K562 treated with DMSO at 1 percent for 4 hours (cell line): ENCODE data around the gene RNLS. TPM values are rescaled to one million over a fixed set of nuclear protein-coding genes. Genes with fewer than 3 reads are reported as not detected.

Experiments
- total RNA-seq: library from RNA; unstranded; fragments of 300-600 nt; gene quantifications from 2 replicates; pipeline ENCODE4 v1.2.3, GENCODE V29; 2022; ENCODE audit not compliant: insufficient read depth

Gene RNLS
- 3.2 TPM in 1 of 2 replicates, not detected in the other for total RNA-seq

DNA sequence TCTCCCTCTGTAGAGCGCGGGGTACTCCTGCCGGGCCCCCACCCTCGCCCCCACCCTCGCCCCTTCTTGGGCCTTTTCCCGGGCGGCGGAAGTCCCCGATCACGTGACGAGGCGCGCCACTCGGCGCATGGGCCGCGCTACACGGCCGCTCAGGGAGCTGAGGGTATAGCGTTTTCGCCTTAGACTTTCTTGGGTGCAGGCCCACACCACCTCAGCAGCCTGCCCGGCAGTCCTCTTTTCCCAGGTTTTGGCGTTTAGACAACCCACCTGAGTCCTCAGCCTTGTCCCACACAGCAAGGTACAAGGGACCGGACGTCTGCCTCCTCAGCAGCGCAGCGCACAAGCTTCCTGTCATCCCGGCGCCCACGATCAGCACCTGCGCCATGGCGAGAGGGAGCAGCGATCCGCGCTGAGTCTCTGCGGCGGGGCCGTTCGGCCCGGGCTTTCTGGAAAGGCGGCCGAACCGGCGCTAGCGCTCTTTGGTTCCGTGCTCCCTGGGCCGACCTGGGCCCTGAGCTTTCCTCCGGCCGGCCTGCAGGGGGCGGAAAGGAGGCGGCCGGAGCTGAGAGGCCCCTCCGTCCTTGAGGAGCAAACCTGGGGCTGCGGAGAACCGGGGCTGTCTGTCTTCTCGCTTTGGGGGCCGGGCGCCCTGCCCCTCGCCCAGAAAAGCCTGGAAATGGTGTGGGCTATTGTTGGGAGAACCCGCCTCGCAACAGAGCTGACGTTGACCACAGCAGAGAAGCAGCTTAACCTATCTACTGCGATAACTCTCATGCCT, at the start of gene RNLS:
TSS of gene RNLS (minus strand) at position 513 of the 778 bp plus-strand sequence.

DNA sequence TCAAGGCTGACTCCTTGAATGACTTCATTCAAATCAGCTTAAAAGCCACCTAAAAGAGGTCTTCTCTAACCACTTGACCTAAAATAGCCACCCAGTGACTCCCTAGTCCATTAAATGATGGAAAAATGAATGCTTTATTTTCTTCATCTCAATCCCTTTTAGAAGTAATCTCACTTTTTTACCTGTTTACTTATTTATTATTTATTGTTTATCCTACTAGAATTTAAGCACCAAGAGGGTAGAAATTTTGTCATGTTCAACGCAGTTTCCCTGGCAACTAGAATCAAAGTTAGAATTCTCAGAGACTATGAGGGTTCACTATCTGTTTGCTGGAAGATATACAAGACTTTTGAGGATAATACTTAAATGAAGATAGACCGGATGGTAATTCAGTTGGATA, 3.3 kb upstream of the RNLS start, which contains the start of gene LIPJ:
TSS of gene LIPJ (plus strand) at position 301 of the 400 bp plus-strand sequence. CDS start 3,926 bp downstream, outside the sequence.

Other genes with a start within 250 kb of the RNLS start
- not detected in 2 replicates for gene LIPJ, start 3.4 kb upstream of the RNLS start, total RNA-seq
- gene LIPF, start 81.1 kb upstream of the RNLS start, total RNA-seq: not detected in 2 replicates
- not detected in 2 replicates for gene LIPK, start 122.9 kb upstream of the RNLS start, total RNA-seq
- gene LIPN, start 176.7 kb upstream of the RNLS start, total RNA-seq: not detected in 2 replicates
- gene LIPM, start 219.4 kb upstream of the RNLS start, total RNA-seq: not detected in 2 replicates